HPDE6-E6E7 (cell line): ENCODE results near the gene ENTR1.

ENCODE experiments used
- DNase-seq: peaks from one replicate; pipeline ENCODE4 v3.0.0; 2011; ENCODE audit warnings: missing footprints; ENCODE audit errors: extremely low spot score

Gene ENTR1, protein sequence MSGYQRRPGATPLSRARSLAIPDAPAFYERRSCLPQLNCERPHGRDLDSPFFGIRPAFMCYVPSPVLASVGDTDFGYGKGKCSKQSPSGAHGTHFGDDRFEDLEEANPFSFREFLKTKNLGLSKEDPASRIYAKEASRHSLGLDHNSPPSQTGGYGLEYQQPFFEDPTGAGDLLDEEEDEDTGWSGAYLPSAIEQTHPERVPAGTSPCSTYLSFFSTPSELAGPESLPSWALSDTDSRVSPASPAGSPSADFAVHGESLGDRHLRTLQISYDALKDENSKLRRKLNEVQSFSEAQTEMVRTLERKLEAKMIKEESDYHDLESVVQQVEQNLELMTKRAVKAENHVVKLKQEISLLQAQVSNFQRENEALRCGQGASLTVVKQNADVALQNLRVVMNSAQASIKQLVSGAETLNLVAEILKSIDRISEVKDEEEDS

DNA sequence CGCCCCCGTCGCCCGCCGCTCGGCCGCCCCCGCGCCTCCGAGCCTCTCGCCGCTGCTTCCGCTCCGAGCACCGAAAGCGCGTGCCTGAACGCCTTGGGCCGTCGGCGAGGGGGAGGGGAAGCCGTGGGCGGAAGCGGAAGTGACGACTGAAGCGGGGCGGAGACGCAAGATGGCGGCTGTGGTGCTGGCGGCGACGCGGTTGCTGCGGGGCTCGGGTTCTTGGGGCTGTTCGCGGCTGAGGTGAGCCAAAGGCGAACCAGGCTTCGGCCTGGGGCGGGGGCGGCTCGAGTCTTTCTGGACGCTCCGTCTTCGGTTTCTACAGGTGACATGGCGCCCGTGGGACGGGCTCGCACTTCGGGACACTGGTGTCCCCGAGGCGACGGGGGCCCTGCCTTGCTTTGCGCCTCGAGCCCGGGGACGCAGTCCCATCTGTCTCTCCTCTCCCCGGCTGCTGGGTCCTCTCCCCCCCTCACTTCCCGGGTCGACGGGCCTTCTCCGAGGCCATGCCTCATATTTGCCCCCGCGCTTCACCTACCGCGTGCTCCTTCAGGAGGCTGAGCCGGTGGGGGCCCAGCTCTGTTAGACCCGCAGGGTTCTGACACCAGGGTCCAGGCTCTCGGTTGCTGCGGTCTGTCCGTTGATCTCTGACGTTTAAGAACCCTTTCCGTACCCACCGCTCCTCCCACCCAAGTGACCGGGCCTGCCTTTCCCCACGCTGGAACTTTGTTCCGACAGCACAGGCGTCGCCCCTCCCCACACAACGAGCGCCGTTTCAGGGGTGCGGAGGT lies at the start of gene ENTR1, which contains the start of gene PMPCA:
ENTR1 (minus strand) TSS at position 115 of the 788 bp plus-strand sequence. CDS start 217 bp downstream, outside the sequence.
PMPCA (plus strand) TSS at position 159 of the 788 bp plus-strand sequence; CDS start at position 170, 11 bp downstream.
- peak; percentile 91 for DNase-seq

GRCh38 chr9:136459425-136459824 lies 49.0 kb upstream of the ENTR1 start:
- no peak for DNase-seq

GRCh38 chr9:136457326-136457725 lies 46.9 kb upstream of the ENTR1 start:
- DNase-seq, result no peak

DNA sequence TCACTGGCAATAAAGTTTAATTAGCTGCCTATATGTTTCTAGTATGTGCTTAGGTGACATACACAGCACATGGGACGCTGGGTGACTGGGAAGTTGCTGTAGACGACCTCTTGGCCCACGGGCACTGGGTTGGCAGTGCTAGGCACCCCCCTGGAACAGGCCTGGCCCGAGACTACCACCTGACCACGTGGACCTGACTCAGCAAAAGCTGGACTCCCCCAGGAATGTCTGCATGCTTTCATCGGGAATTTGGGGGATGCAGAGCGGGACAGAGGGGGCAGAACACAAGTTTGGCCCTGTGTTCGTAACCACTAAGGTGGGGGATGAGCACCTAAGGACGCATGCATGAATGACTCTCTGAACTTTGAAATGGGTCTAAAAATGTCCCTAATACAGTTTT lies 45.8 kb upstream of the ENTR1 start:
- DNase-seq, result no peak

GRCh38 chr9:136455043-136456002 lies 44.9 kb upstream of the ENTR1 start:
- no peak for DNase-seq

- DNase-seq, result no peak
These were observed 43.8 kb upstream of the ENTR1 start for GRCh38 chr9:136454026-136454796.

DNA sequence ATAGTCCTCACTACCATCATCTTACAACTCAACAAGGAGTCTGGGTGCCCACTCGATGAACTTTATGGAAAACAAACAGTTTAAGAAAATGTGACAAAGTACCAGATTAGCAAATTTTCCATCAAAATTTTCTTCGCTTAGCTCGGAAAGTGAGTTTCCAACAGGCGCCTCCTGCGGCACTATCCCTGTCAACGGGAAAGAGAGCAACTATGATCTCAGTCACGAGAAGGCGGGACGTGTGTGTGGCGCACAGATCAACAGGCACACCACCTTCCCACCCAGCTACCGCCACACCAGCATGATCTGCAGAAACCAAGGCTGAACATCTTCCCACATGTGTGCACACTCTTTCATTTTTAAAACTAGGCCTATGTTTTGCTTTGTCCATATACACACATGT lies 42.9 kb upstream of the ENTR1 start:
- DNase-seq, result no peak

- DNase-seq, result no peak
These were observed 40.9 kb upstream of the ENTR1 start for GRCh38 chr9:136451221-136451877.

GRCh38 chr9:136448655-136449054 lies 38.2 kb upstream of the ENTR1 start:
- no peak for DNase-seq

GRCh38 chr9:136447173-136447778 lies 36.9 kb upstream of the ENTR1 start:
- no peak for DNase-seq

DNA sequence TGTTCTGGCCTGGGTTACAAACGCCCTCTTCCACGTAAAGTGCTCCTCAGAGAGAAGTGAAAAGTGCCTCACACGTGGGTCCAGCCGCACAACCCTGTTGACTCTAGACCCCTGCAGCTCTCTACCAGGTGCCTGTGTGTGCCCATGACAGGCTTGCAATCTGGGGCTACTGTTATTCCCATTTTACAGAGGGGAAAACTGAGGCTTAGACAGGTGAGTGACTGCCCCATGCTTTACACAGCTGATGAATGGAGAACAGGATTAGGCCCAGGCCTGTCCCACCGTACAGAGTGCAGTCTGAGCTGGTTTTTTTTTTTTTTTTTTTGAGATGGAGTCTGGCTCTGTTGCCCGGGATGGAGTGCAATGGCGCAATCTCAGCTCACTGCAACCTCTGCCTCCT lies 35.4 kb upstream of the ENTR1 start:
- no peak for DNase-seq

DNA sequence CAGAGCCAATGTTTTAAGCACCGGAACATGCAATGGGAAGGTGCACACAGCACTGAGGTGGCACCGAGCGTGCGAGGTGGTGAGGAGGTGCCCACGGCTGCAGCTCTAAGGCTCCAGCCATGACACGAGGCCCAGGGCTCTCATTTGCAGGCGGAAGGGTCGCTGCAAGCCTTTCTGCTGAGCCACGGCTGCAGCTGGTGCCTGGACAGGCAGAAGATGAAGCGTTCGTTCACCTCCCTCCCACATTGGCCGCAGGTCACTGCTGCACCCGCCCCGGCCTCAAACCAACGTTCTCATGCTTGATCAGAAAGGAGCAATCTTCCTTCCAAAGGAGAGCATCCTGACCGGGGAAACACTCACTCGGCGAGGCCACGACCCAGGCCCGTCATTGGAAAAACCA lies 33.7 kb upstream of the ENTR1 start:
- DNase-seq, result no peak

DNA sequence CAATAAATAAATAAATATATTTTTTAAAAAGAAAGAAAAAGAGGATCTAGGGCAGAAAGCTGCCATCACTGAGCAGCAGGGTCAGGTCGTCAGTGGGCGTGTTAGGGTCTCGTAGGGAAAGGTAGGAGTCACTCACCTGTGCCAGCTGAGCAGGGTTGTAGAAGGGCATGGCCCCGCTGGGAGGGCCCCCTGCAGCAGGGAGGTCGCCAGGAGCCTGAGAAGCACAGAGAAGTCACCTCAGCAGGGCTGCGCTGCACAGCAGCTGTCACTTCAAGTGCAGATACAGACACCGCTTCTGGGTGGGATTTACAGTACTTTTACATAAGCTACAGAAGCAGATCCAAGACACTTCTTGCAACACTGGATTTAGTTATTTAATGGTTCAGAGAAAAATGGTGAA lies 33.3 kb upstream of the ENTR1 start:
- no peak for DNase-seq

- DNase-seq, result no peak
These were observed 32.7 kb upstream of the ENTR1 start for GRCh38 chr9:136443087-136443486.

DNA sequence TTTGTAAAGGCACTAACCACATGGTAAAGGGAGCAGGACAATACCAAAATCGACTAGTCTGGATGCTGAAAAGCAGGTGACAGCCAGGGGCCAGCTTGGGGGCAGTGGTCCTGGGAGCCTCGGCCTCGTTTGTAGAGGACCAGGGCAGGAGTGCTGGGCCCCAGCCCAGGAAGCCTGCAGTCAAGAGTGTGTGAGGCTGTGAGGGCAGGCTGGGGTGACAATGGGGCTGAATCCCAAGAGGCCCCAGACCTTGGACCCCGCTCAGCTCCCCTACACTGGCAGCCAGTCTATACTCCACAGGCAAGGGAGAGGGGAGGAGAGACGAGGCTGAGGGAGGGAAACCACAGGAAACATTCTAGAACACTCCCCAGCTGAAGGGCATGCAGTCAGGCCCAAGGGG lies 31.9 kb upstream of the ENTR1 start:
- DNase-seq, result no peak

GRCh38 chr9:136441681-136442245 lies 31.3 kb upstream of the ENTR1 start:
- DNase-seq, result no peak

- DNase-seq, result no peak
These were observed 30.8 kb upstream of the ENTR1 start for GRCh38 chr9:136441191-136441680.

GRCh38 chr9:136439481-136440408 lies 29.3 kb upstream of the ENTR1 start, which contains the start of gene INPP5E:
TSS of gene INPP5E (minus strand) at chr9:136439845. CDS start at chr9:136439419, 426 bp downstream.
- DNase-seq, result peak; percentile 85
